ENCODE data around the gene VPS72. TPM values are rescaled to one million over a fixed set of nuclear protein-coding genes. Genes with fewer than 3 reads are reported as not detected.
A peak's percentile ranks its signal among the peaks of the same experiment; 100 is the strongest.

The VPS72 gene
- polyA plus RNA-seq, 1 experiment, result 71.0 TPM

- no peaks in the 10 kb centered on the region for H3K27me3 ChIP-seq (ENCODE audit: control insufficient read depth, insufficient read depth, low read length)
- H3K4me3 ChIP-seq (ENCODE audit: low read depth, low read length), result peak overlapping the region; percentile 80
- TF ChIP-seq CTCF (IDR thresholded peaks at IDR 0.05; ENCODE audit: insufficient read depth, low read depth, low read length), result no peak
- ChIA-PET POLR2A (interaction anchor here (0.7 to 1.4 kb wide), 2 partner anchors 23 to 29 kb away, joined by 7 to 8 read pairs; partner anchors contain the start of gene VPS72), CTCF (interaction anchor here (1.0 to 2.3 kb wide), 4 partner anchors 9 to 174 kb away, joined by 4 to 7 read pairs (median 4); partner anchors contain the start of gene TMOD4)
- H3K36me3 ChIP-seq (ENCODE audit: control insufficient read depth, insufficient read depth, low read length), result peaks cover 8% of the 10 kb centered on the region
- no peak for DNase-seq (ENCODE audit: low read depth)
Measured at GRCh38 chr1:151166505-151166956, 23.5 kb downstream of the VPS72 start.

GRCh38 chr1:151165738-151166504, 24.1 kb downstream of the VPS72 start, which contains the start of the genes LYSMD1 and SCNM1:
TSS of gene LYSMD1 (minus strand) at chr1:151165902. CDS start at chr1:151165258, 644 bp downstream.
TSS of gene SCNM1 (plus strand) at chr1:151166144. CDS start at chr1:151166153, 9 bp downstream.
- Histone ChIP-seq H3K27me3 (ENCODE audit: control insufficient read depth, insufficient read depth, low read length) (no peaks in the 10 kb centered on the region), H3K4me3 (ENCODE audit: low read depth, low read length) (peak within 1 kb of the TSS; percentile 80), H3K36me3 (ENCODE audit: control insufficient read depth, insufficient read depth, low read length) (peaks cover 11% of the 10 kb centered on the region)
- ChIA-PET CTCF (interaction anchor here (1.0 to 2.3 kb wide), 6 partner anchors 10 to 175 kb away, joined by 4 to 7 read pairs (median 5); partner anchors contain the start of gene TMOD4), POLR2A (interaction anchor here (0.7 to 1.4 kb wide), 3 partner anchors 24 to 117 kb away, joined by 7 to 11 read pairs (median 8); partner anchors contain the start of gene VPS72)
- DNase-seq (ENCODE audit: low read depth), result peak; percentile 93
- TF ChIP-seq CTCF (IDR thresholded peaks at IDR 0.05; ENCODE audit: insufficient read depth, low read depth, low read length), result no peak

- Histone ChIP-seq H3K36me3 (ENCODE audit: control insufficient read depth, insufficient read depth, low read length) (peaks cover 15% of the 10 kb centered on the region), H3K27me3 (ENCODE audit: control insufficient read depth, insufficient read depth, low read length) (no peaks in the 10 kb centered on the region), H3K4me3 (ENCODE audit: low read depth, low read length) (peak overlapping the region; percentile 80)
- ChIA-PET CTCF (interaction anchor here (1.0 to 2.3 kb wide), 4 partner anchors 10 to 141 kb away, joined by 3 to 7 read pairs (median 5); no protein-coding TSS in a partner anchor), POLR2A (interaction anchor here (0.7 kb wide), 1 partner anchor 117 kb away, joined by 11 read pairs; no protein-coding TSS in a partner anchor)
- DNase-seq (ENCODE audit: low read depth), result no peak
- no peak for TF ChIP-seq CTCF (IDR thresholded peaks at IDR 0.05; ENCODE audit: insufficient read depth, low read depth, low read length)
Measured at GRCh38 chr1:151165281-151165737, 24.7 kb downstream of the VPS72 start.

- Histone ChIP-seq H3K36me3 (ENCODE audit: control insufficient read depth, insufficient read depth, low read length) (peaks cover 16% of the 10 kb centered on the region), H3K4me3 (ENCODE audit: low read depth, low read length) (peak overlapping the region; percentile 80), H3K27me3 (ENCODE audit: control insufficient read depth, insufficient read depth, low read length) (no peaks in the 10 kb centered on the region)
- no peak for TF ChIP-seq CTCF (IDR thresholded peaks at IDR 0.05; ENCODE audit: insufficient read depth, low read depth, low read length)
- DNase-seq (ENCODE audit: low read depth), result no peak
- ChIA-PET CTCF (interaction anchor here (1.0 to 2.3 kb wide), 4 partner anchors 10 to 140 kb away, joined by 3 to 7 read pairs (median 5); no protein-coding TSS in a partner anchor), POLR2A (interaction anchor here (0.7 kb wide), 1 partner anchor 118 kb away, joined by 11 read pairs; no protein-coding TSS in a partner anchor)
Measured at GRCh38 chr1:151164732-151165280, 25.2 kb downstream of the VPS72 start.
